GM12878 (cell line): ENCODE results near the gene MARVELD3. TPM values are rescaled to one million over a fixed set of nuclear protein-coding genes. Genes with fewer than 3 reads are reported as not detected.

ENCODE experiments used
- ATAC-seq: fragments of 200-7000 bp; cut with Tn5 transposase; 3 replicates; pipeline ENCODE4 v1.9.1; 2020; ENCODE audit warnings: mild to moderate bottlenecking, moderate library complexity
- BruUV-seq: library from RNA; stranded (reverse); fragments of 400-500 nt; replicated peaks from 2 replicates; lab custom pipeline; 2021; lab: Mats Ljungman, UMichigan
- CTCF ChIA-PET: fragments of 300-600 bp; sonication (Branson Sonifier 250); formaldehyde crosslinking; extraction: SDS; loops from one replicate; lab custom pipeline; 2021; ENCODE audit warnings: inconsistent platforms; lab: Yijun Ruan, JAX
- POLR2A ChIA-PET: fragments of 350-600 bp; formaldehyde crosslinking; extraction: SDS; loops from one replicate; lab custom pipeline; 2021; ENCODE audit warnings: inconsistent platforms; lab: Charles Lee
- RAD21 ChIA-PET: fragments of 300-600 bp; sonication (Branson Sonifier 250); formaldehyde crosslinking; loops from one replicate; lab custom pipeline; 2023; ENCODE audit warnings: antibody characterized with exemption; ENCODE audit not compliant: unreplicated experiment; lab: Charles Lee
- SMC1A ChIA-PET: fragments of 300-600 bp; sonication (Branson Sonifier 250); formaldehyde crosslinking; loops from one replicate; lab custom pipeline; 2023; ENCODE audit not compliant: unreplicated experiment, uncharacterized antibody; lab: Charles Lee
- DNase-seq: peaks from one replicate; pipeline ENCODE4 v3.0.0-alpha.2; 2011; ENCODE audit warnings: low read depth, low spot score
- FAIRE-seq: peaks from 3 replicates; lab custom pipeline; 2011; peaks lifted over from hg19 to GRCh38; lab: Jason Lieb, UNC
- H2AFZ ChIP-seq: 2 replicates; pipeline ENCODE4 v1.6.0; 2011; ENCODE audit warnings: low read depth, low read length, control low read depth; ENCODE audit not compliant: control insufficient read depth
- H3K27ac ChIP-seq: 2 replicates; pipeline ENCODE4 v1.5.1; 2011; ENCODE audit warnings: control low read depth; ENCODE audit not compliant: control insufficient read depth, insufficient read depth
- H3K27me3 ChIP-seq, 2 experiments: replicated peaks in 1 of 2; 2 replicates each; pipeline versions ENCODE4 v1.6.0 to v1.6.1; 2011; ENCODE audit warnings: low read length in 1 of 2; ENCODE audit not compliant: control insufficient read depth in 2 of 2, insufficient read depth in 2 of 2
- H3K36me3 ChIP-seq, 2 experiments: 2 replicates each; pipeline ENCODE4 v1.5.1; 2011; ENCODE audit warnings: low read length in 1 of 2; ENCODE audit not compliant: control insufficient read depth in 2 of 2, insufficient read depth in 2 of 2
- H3K4me1 ChIP-seq: 2 replicates; pipeline ENCODE4 v1.6.1; 2011; ENCODE audit warnings: mild to moderate bottlenecking, low read length, moderate library complexity, mixed read lengths; ENCODE audit not compliant: control insufficient read depth, insufficient read depth
- H3K4me2 ChIP-seq: 2 replicates; pipeline ENCODE4 v1.6.0; 2011; ENCODE audit warnings: control low read depth; ENCODE audit not compliant: control insufficient read depth, insufficient read depth
- H3K4me3 ChIP-seq: fragments of 200-600 bp; sonication (generic); 2 replicates; pipeline ENCODE4 v1.5.1; 2016
- H3K79me2 ChIP-seq: 2 replicates; pipeline ENCODE4 v1.6.0; 2011; ENCODE audit warnings: low read length; ENCODE audit not compliant: control insufficient read depth, insufficient read depth
- H3K9ac ChIP-seq: 2 replicates; pipeline ENCODE4 v1.8.0; 2011; ENCODE audit warnings: low read length, control low read depth, mixed read lengths; ENCODE audit not compliant: control insufficient read depth, insufficient read depth
- H3K9me3 ChIP-seq: replicated peaks from 3 replicates; pipeline ENCODE4 v1.5.1; 2011; ENCODE audit warnings: mild to moderate bottlenecking, low read length; ENCODE audit not compliant: control insufficient read depth, insufficient read depth
- H4K20me1 ChIP-seq: 2 replicates; pipeline ENCODE4 v1.6.0; 2011; ENCODE audit not compliant: control insufficient read depth, insufficient read depth
- E2F8 ChIP-seq: fragments of 450-650 bp; IDR thresholded peaks from 2 replicates; pipeline ENCODE4 v1.6.1; 2018; ENCODE audit warnings: mild to moderate bottlenecking, low read depth, moderate library complexity; ENCODE audit not compliant: partially characterized antibody
- ESRRA ChIP-seq: IDR thresholded peaks from 2 replicates; pipeline ENCODE4 v1.6.1; 2012; ENCODE audit warnings: mild to moderate bottlenecking, low read length, improper control_type of control experiment
- HCFC1 ChIP-seq: fragments of 150-350 bp; IDR thresholded peaks from 2 replicates; pipeline ENCODE4 v1.6.1; 2014; ENCODE audit warnings: low read length
- JUNB ChIP-seq: IDR thresholded peaks from 2 replicates; pipeline ENCODE4 v1.6.1; 2016; ENCODE audit warnings: antibody characterized with exemption, mild to moderate bottlenecking
- MEF2B ChIP-seq: fragments of 450-650 bp; IDR thresholded peaks from 2 replicates; pipeline ENCODE4 v1.6.1; 2018; ENCODE audit warnings: mild to moderate bottlenecking, moderate library complexity; ENCODE audit not compliant: partially characterized antibody, poor library complexity, severe bottlenecking
- NFYA ChIP-seq: IDR thresholded peaks from 2 replicates; pipeline ENCODE4 v1.6.1; 2011; ENCODE audit warnings: low read depth, mild to moderate bottlenecking, low read length, improper control_type of control experiment, borderline replicate concordance
- NR2C1 ChIP-seq: fragments of 450-650 bp; IDR thresholded peaks from 2 replicates; pipeline ENCODE4 v1.6.1; 2017; ENCODE audit warnings: antibody characterized with exemption, mild to moderate bottlenecking, moderate library complexity
- PAX5 ChIP-seq: IDR thresholded peaks from 2 replicates; pipeline ENCODE4 v1.6.1; 2011; ENCODE audit warnings: low read depth, low read length, borderline replicate concordance
- POU2F2 ChIP-seq: IDR thresholded peaks from 3 replicates; pipeline ENCODE4 v1.6.1; 2011; ENCODE audit warnings: low read depth, mild to moderate bottlenecking, low read length, borderline replicate concordance
- RAD51 ChIP-seq: fragments of 450-650 bp; IDR thresholded peaks from 2 replicates; pipeline ENCODE4 v1.6.1; 2016; ENCODE audit warnings: moderate library complexity, mild to moderate bottlenecking, inconsistent platforms
- RB1 ChIP-seq: fragments of 450-650 bp; formaldehyde crosslinking; IDR thresholded peaks from 2 replicates; pipeline ENCODE4 v1.6.1; 2017; ENCODE audit warnings: mild to moderate bottlenecking, borderline replicate concordance
- RCOR1 ChIP-seq: conservative IDR thresholded peaks from 2 replicates; pipeline ENCODE4 v1.6.1; 2012; ENCODE audit warnings: low read depth, low read length, improper control_type of control experiment
- RUNX3 ChIP-seq: IDR thresholded peaks from 2 replicates; pipeline ENCODE4 v1.6.1; 2012; ENCODE audit warnings: low read length, inconsistent platforms
- SKIL ChIP-seq: fragments of 450-650 bp; IDR thresholded peaks from 2 replicates; pipeline ENCODE4 v1.6.1; 2017; ENCODE audit warnings: mild to moderate bottlenecking, low read depth, inconsistent platforms; ENCODE audit not compliant: poor library complexity, severe bottlenecking
- SREBF1 ChIP-seq: IDR thresholded peaks from 2 replicates; pipeline ENCODE4 v1.6.1; 2012; ENCODE audit warnings: mild to moderate bottlenecking, low read length
- TCF12 ChIP-seq: IDR thresholded peaks from 2 replicates; pipeline ENCODE4 v1.6.1; 2011; ENCODE audit warnings: low read depth, mild to moderate bottlenecking, low read length
- WRNIP1 ChIP-seq: IDR thresholded peaks from 2 replicates; pipeline ENCODE4 v1.6.1; 2011; ENCODE audit warnings: low read depth, low read length, improper control_type of control experiment, borderline replicate concordance
- ZNF384 ChIP-seq: IDR thresholded peaks from 2 replicates; pipeline ENCODE4 v1.6.1; 2012; ENCODE audit warnings: low read depth, mild to moderate bottlenecking, low read length, improper control_type of control experiment, borderline replicate concordance
- ZZZ3 ChIP-seq: IDR thresholded peaks from 2 replicates; pipeline ENCODE4 v1.6.1; 2011; ENCODE audit warnings: low read depth; ENCODE audit not compliant: control insufficient read depth, insufficient read length
- WGBS: methylation state at CpG from one replicate; pipeline ENCODE4 v1.1.6; 2016; ENCODE audit warnings: low lambda C conversion rate; ENCODE audit not compliant: insufficient replicate concordance, insufficient coverage; ENCODE audit errors: missing lambda C conversion rate; 5-methylcytosine and 5-hydroxymethylcytosine counted together
- in situ Hi-C: fragments of 300-500 bp; cut with MboI; formaldehyde crosslinking; loops from 9 replicates; pipeline ENCODE4 v1.14.3; 2018; ENCODE audit warnings: mixed read lengths
- intact Hi-C: fragments of 100-400 bp; cut with micrococcal nuclease; formaldehyde crosslinking; loops from one replicate; pipeline ENCODE4 v1.14.2; 2022; ENCODE audit not compliant: unreplicated experiment
- polyA plus RNA-seq, 11 experiments: library from polyadenylated mRNA; depleted of rRNA in 4 of 11; unstranded in 6 of 11; stranded (reverse) in 5 of 11; fragments of >200 nt; fragmentation: Nextera tagmentation in 4 of 11; fragmentation: Illumina TruSeq in 1 of 11; extraction: Ambion mirVana in 4 of 11; extraction: Trizol in 1 of 11; gene quantifications; 1 replicate in 1 of 11; 2 replicates in 10 of 11; pipeline versions ENCODE4 v1.2.1 to v1.2.3, GENCODE V29; 2011 to 2016; ENCODE audit warnings: inconsistent platforms in 2 of 11, missing spikeins in 2 of 11, low read depth in 1 of 11
- total RNA-seq, 4 experiments: library from RNA; depleted of rRNA in 3 of 4; stranded (reverse); fragments of >200 nt in 3 of 4; fragmentation: Illumina TruSeq in 1 of 4; extraction: Trizol in 1 of 4; gene quantifications; 2 replicates each; pipeline versions ENCODE4 v1.2.1 to v1.2.3, GENCODE V29; 2013 to 2021

Gene MARVELD3
- total and polyA plus RNA-seq, 10 of the 15 experiments (the other 5 are each of a cell fraction or from before 2014, with no cell fraction given), result 0.03 to 0.18 (median 0.09) TPM; not detected in 4

- no peak for TF ChIP-seq ZNF384
- no peak for TF ChIP-seq SREBF1
- TF ChIP-seq HCFC1, result no peak
- no peak for TF ChIP-seq RAD51
These were observed 4.8 kb downstream of the MARVELD3 start (continued) for GRCh38 chr16:71630808-71631207.

- Histone ChIP-seq H3K27me3 (no peaks in the 10 kb centered on the region), H3K4me2 (no peak overlapping the region), H3K79me2 (no peaks in the 10 kb centered on the region), H3K4me3 (no peak overlapping the region), H3K27ac (no peak overlapping the region), H3K9me3 (no peaks in the 10 kb centered on the region), H4K20me1 (no peaks in the 10 kb centered on the region), H3K4me1 (no peaks in the 10 kb centered on the region), H3K36me3 (no peaks in the 10 kb centered on the region), H2AFZ (no peak overlapping the region), H3K9ac (no peak overlapping the region)
- SMC1A ChIA-PET, result interaction anchor here (1.1 kb wide), 1 partner anchor 34 kb away, joined by 3 read pairs; no protein-coding TSS in a partner anchor
- ATAC-seq, result no peak
- POLR2A ChIA-PET, result no interaction called here
- RAD21 ChIA-PET, result no interaction called here
- BruUV-seq, result no TSS peak
- no peak for DNase-seq
- in situ Hi-C loops (no loop called here), intact Hi-C loops (no loop called here)
- CTCF ChIA-PET, result interaction anchor here (0.9 kb wide), 1 partner anchor 21 kb away, joined by 3 read pairs; no protein-coding TSS in a partner anchor
- FAIRE-seq, result no peak
- WGBS, result 64% methylated on average over 4 of the region's 4 CpGs
- TF ChIP-seq ZZZ3, result no peak
- TF ChIP-seq PAX5, result no peak
- no peak for TF ChIP-seq E2F8
- no peak for TF ChIP-seq RCOR1
- TF ChIP-seq WRNIP1, result no peak
- TF ChIP-seq POU2F2, result no peak
- TF ChIP-seq RB1, result no peak
- TF ChIP-seq NFYA, result no peak
- no peak for TF ChIP-seq RUNX3
- TF ChIP-seq JUNB, result no peak
- no peak for TF ChIP-seq TCF12
- no peak for TF ChIP-seq MEF2B
- no peak for TF ChIP-seq ESRRA
- TF ChIP-seq SKIL, result no peak
- TF ChIP-seq NR2C1, result no peak
These were observed 5.8 kb downstream of the MARVELD3 start for GRCh38 chr16:71631776-71632175.
